ENCODE results near the gene KBTBD8.

GRCh38 chr3:66997560-66998112, 471 bp upstream of the KBTBD8 start:
- TF ChIP-seq CTCF (IDR thresholded peaks at IDR 0.05) = no peak
- no peak for TF ChIP-seq POLR2A (IDR thresholded peaks at IDR 0.05)

All from heart left ventricle (tissue), 13 donors.